Measurements from ENCODE around the gene KIF13A.

DNA sequence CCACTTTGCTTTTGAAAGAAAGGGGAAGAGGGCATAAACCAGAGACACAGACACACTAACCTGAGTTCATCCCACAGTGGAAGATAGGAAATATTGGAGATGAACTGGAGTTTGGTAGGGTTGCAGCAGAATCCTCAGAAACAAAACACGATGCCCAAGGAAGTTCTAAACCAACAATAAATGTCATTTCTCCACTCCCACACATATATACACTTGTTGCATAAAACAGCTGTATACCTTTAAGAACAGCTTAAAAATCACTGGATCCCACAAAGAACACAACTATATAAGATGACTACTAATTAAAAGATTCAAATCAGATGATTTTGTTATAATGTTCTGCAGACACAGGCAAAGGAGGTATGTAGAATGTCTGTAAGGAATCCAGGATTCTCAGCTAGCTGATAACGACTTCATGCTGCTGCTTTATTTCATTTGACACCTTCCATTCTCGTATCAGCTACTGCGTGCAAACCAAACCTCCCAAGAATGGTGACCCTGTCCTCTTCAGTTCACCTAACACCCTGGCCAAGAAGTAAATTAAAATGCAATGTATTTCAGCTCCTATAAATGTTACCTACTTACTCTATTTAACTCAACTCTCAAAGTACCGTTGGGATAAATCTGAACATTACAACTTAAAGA lies 14.3 kb downstream of the KIF13A start:
- TF ChIP-seq, protein P1, sequence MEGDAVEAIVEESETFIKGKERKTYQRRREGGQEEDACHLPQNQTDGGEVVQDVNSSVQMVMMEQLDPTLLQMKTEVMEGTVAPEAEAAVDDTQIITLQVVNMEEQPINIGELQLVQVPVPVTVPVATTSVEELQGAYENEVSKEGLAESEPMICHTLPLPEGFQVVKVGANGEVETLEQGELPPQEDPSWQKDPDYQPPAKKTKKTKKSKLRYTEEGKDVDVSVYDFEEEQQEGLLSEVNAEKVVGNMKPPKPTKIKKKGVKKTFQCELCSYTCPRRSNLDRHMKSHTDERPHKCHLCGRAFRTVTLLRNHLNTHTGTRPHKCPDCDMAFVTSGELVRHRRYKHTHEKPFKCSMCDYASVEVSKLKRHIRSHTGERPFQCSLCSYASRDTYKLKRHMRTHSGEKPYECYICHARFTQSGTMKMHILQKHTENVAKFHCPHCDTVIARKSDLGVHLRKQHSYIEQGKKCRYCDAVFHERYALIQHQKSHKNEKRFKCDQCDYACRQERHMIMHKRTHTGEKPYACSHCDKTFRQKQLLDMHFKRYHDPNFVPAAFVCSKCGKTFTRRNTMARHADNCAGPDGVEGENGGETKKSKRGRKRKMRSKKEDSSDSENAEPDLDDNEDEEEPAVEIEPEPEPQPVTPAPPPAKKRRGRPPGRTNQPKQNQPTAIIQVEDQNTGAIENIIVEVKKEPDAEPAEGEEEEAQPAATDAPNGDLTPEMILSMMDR (IDR thresholded peaks at IDR 0.05; ENCODE audit: low read depth, low read length, missing input control): no peak
- no peak for TF ChIP-seq SP1 (IDR thresholded peaks at IDR 0.05)
